GM12892 (cell line): ENCODE data around the gene FNBP1.

Experiments
- POLR2A ChIP-seq: IDR thresholded peaks from 2 replicates; pipeline ENCODE4 v1.6.1; 2011; ENCODE audit warnings: low read depth, low read length, control low read depth
- POLR2AphosphoS5 ChIP-seq: IDR thresholded peaks from 2 replicates; pipeline ENCODE4 v1.6.1; 2011; ENCODE audit warnings: low read depth, low read length, control low read depth
- TAF1 ChIP-seq: IDR thresholded peaks from 2 replicates; pipeline ENCODE4 v1.6.1; 2011; ENCODE audit warnings: low read depth, mild to moderate bottlenecking, control low read depth, low read length, borderline replicate concordance

GRCh38 chr9:129988607-129989361, 54.2 kb downstream of the FNBP1 start:
- TF ChIP-seq POLR2A (peak; percentile 67), POLR2AphosphoS5 (no peak; the same call in 1 of the 2 replicates), TAF1 (peak; percentile 81)
